ENCODE data around the gene CIRBP. TPM values are rescaled to one million over a fixed set of nuclear protein-coding genes. Genes with fewer than 3 reads are reported as not detected.
A peak's percentile ranks its signal among the peaks of the same experiment; 100 is the strongest.

Gene CIRBP
- total and polyA plus RNA-seq, 2 of the 13 experiments (the other 11 are each of a cell fraction or from before 2014, with no cell fraction given): 133 to 140 TPM

- 0 out of 2 replicates have a peak, but pooled peaks have one; percentile 46 for TF ChIP-seq KLF6 (CRISPR knock-in tag; IDR thresholded peaks at IDR 0.05)
- TF ChIP-seq RARG (CRISPR knock-in tag; IDR thresholded peaks at IDR 0.05; ENCODE audit: low read depth): no peak
- TF ChIP-seq ZNF20 (CRISPR knock-in tag; IDR thresholded peaks at IDR 0.05): no peak
- TF ChIP-seq ZHX2 (IDR thresholded peaks at IDR 0.05; ENCODE audit: low read depth): no peak
- no peak for TF ChIP-seq ZHX2 (CRISPR knock-in tag; IDR thresholded peaks at IDR 0.05; ENCODE audit: borderline replicate concordance)
- no peak for TF ChIP-seq BRCA1 (CRISPR knock-in tag; IDR thresholded peaks at IDR 0.05)
- TF ChIP-seq ZNF788 (CRISPR knock-in tag; IDR thresholded peaks at IDR 0.05; ENCODE audit: borderline replicate concordance): peak; percentile 54; the same call in 1 of the 2 replicates
- no peak for TF ChIP-seq HOMEZ (CRISPR knock-in tag; IDR thresholded peaks at IDR 0.05; ENCODE audit: low read depth)
- TF ChIP-seq PRMT3 (CRISPR knock-in tag; IDR thresholded peaks at IDR 0.05; ENCODE audit: borderline replicate concordance, low read depth): peak; percentile 88; the same call in 1 of the 2 replicates
- no peak for TF ChIP-seq HDAC6 (IDR thresholded peaks at IDR 0.05; ENCODE audit: low read depth, low read length)
- no peak for TF ChIP-seq ZSCAN31 (CRISPR knock-in tag; IDR thresholded peaks at IDR 0.05; ENCODE audit: low read depth)
- no peak for TF ChIP-seq SETDB1 (CRISPR knock-in tag; IDR thresholded peaks at IDR 0.05; ENCODE audit: borderline replicate concordance)
- TF ChIP-seq HNF4G (IDR thresholded peaks at IDR 0.05; ENCODE audit: borderline replicate concordance, low read depth, low read length): no peak
- TF ChIP-seq HNF4G (CRISPR knock-in tag; IDR thresholded peaks at IDR 0.05; ENCODE audit: borderline replicate concordance, low read depth): no peak
- TF ChIP-seq ATF1 (CRISPR knock-in tag; IDR thresholded peaks at IDR 0.05): no peak
- TF ChIP-seq PBX3 (CRISPR knock-in tag; IDR thresholded peaks at IDR 0.05; ENCODE audit: borderline replicate concordance): no peak
- no peak for TF ChIP-seq KAT2B (IDR thresholded peaks at IDR 0.05; ENCODE audit: borderline replicate concordance, low read depth, low read length)
- TF ChIP-seq ZNF292 (CRISPR knock-in tag; IDR thresholded peaks at IDR 0.05; ENCODE audit: borderline replicate concordance, low read depth): no peak
- no peak for TF ChIP-seq ZNF362 (CRISPR knock-in tag; IDR thresholded peaks at IDR 0.05; ENCODE audit: borderline replicate concordance)
- TF ChIP-seq PHB2 (IDR thresholded peaks at IDR 0.05; ENCODE audit: partially characterized antibody): no peak
These were observed 6.3 kb downstream of the CIRBP start, which contains the start of gene FAM174C (continued) for GRCh38 chr19:1275260-1275975.

Measured in HepG2 (cell line).